ENCODE results near the gene MNX1. TPM values are rescaled to one million over a fixed set of nuclear protein-coding genes. Genes with fewer than 3 reads are reported as not detected.

The MNX1 gene
- total and polyA plus RNA-seq, 2 donors (not counting 3 experiments of a cell fraction or from before 2014, with no cell fraction given), result not detected

DNA sequence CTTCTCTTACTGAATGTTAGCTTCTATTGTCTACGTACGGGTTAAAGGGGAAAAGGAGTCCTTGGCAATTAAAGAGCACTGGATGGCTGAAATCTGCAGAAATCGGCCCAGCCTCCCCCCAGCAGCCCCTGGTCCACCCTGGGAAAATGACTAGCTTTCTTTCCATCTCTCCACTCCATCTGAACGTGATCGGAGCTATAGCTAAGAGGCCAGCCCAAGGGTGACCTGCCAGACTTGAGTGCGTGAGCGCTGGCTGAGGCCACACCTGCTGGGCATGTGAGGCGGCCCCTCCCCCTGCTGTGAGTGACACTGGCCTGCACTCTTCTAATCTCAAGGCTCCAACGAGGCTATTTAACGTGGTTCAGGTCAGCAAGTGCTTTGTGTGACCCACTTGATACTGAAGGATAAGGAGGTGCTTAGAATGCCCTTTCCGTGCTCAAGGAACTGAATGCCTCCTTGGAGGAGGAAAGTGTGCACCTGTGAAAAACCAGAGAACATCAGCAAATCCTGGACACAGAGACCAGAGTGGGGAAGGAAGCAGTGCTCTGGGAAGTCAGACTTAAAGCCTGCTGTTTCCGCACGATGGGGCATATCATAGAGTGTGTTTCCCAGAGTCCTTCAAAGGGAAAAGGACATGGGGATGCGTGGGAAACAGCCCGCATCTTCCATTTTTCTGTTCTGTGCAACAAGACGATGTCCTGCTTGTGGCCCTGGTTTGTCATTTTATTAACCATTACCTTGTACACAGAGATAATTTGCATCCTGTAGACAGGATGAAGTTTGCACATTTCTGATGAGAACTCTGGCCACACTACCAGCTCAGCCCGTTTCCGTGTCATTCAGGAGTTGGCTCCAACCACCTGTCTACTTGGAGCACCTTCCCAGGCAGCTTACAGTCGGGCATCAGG is 12.5 kb upstream of the MNX1 start:
- H2AFZ ChIP-seq (ENCODE audit: low read depth, low read length), result no peak overlapping the region
- H3K4me3 ChIP-seq (replicated peaks in 1 of 3; ENCODE audit: insufficient read depth in 1 of 3, low read depth in 1 of 3, low read length in 3 of 3), result no peak overlapping the region
- TF ChIP-seq FOS (IDR thresholded peaks at IDR 0.05; ENCODE audit: borderline replicate concordance, insufficient read depth, low read length), result no peak
- no peak for TF ChIP-seq JUN (IDR thresholded peaks at IDR 0.05; ENCODE audit: borderline replicate concordance, insufficient read depth, insufficient read length, low read depth)
- no peak for TF ChIP-seq POLR2AphosphoS5 (IDR thresholded peaks at IDR 0.05; ENCODE audit: insufficient read depth, low read depth, low read length)
- no peak for TF ChIP-seq POLR2A (IDR thresholded peaks at IDR 0.05; ENCODE audit: low read depth, low read length)
- TF ChIP-seq, protein P1, sequence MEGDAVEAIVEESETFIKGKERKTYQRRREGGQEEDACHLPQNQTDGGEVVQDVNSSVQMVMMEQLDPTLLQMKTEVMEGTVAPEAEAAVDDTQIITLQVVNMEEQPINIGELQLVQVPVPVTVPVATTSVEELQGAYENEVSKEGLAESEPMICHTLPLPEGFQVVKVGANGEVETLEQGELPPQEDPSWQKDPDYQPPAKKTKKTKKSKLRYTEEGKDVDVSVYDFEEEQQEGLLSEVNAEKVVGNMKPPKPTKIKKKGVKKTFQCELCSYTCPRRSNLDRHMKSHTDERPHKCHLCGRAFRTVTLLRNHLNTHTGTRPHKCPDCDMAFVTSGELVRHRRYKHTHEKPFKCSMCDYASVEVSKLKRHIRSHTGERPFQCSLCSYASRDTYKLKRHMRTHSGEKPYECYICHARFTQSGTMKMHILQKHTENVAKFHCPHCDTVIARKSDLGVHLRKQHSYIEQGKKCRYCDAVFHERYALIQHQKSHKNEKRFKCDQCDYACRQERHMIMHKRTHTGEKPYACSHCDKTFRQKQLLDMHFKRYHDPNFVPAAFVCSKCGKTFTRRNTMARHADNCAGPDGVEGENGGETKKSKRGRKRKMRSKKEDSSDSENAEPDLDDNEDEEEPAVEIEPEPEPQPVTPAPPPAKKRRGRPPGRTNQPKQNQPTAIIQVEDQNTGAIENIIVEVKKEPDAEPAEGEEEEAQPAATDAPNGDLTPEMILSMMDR (IDR thresholded peaks at IDR 0.05; ENCODE audit: extremely low read depth in 1 of 2, insufficient read depth in 1 of 2, low read depth in 1 of 2, low read length in 2 of 2), result no peak
- TF ChIP-seq GATA2 (IDR thresholded peaks at IDR 0.05; ENCODE audit: insufficient read depth, insufficient read length, low read depth, low read length), result no peak
- TF ChIP-seq, protein P2, sequence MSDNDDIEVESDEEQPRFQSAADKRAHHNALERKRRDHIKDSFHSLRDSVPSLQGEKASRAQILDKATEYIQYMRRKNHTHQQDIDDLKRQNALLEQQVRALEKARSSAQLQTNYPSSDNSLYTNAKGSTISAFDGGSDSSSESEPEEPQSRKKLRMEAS (IDR thresholded peaks at IDR 0.05; ENCODE audit: insufficient read depth, insufficient read length), result no peak
- no peak for TF ChIP-seq EZH2 (IDR thresholded peaks at IDR 0.05; ENCODE audit: borderline replicate concordance, low read depth, low read length, severe bottlenecking)
- no peak for TF ChIP-seq MYC (IDR thresholded peaks at IDR 0.05; ENCODE audit: low read depth, low read length)
- BruUV-seq (replicated peaks), result no TSS peak
- H3K9me3 ChIP-seq (replicated peaks; ENCODE audit: control insufficient read depth, insufficient read depth, low read length), result no peaks in the 10 kb centered on the region
- no peaks in the 10 kb centered on the region for H3K36me3 ChIP-seq (ENCODE audit: control insufficient read depth in 2 of 2, extremely low read depth in 1 of 2, insufficient read depth in 2 of 2, low read length in 2 of 2)
- H3K9ac ChIP-seq (replicated peaks; ENCODE audit: extremely low read depth, insufficient read depth, low read length), result no peak overlapping the region
- no peak for FAIRE-seq
- no peaks in the 10 kb centered on the region for H3K9me1 ChIP-seq (replicated peaks; ENCODE audit: control insufficient read depth, extremely low read depth, insufficient read depth, low read length)
- POLR2A ChIA-PET, result no interaction called here
- no peaks in the 10 kb centered on the region for H3K4me1 ChIP-seq (ENCODE audit: control insufficient read depth, extremely low read depth, insufficient read depth, low read length)
- CTCF ChIA-PET, result no interaction called here
- intact Hi-C loops (cut with micrococcal nuclease) (no loop called here), dilution Hi-C loops (cut with MboI; ENCODE audit: extremely low pct_ligation_motif_present, low sequenced_read_pairs) (no loop called here)
- DNase-seq (ENCODE audit: low read depth, low spot score), result no peak
- H3K79me2 ChIP-seq (ENCODE audit: control insufficient read depth, insufficient read depth, low read length), result no peaks in the 10 kb centered on the region
- no peaks in the 10 kb centered on the region for H4K20me1 ChIP-seq (replicated peaks; ENCODE audit: control insufficient read depth, extremely low read depth, insufficient read depth, low read length)
- H3K27me3 ChIP-seq (ENCODE audit: control insufficient read depth in 2 of 2, insufficient read depth in 2 of 2, low read length in 2 of 2), result peaks cover 73 to 82% of the 10 kb centered on the region in 2 experiments
- H3K4me2 ChIP-seq (ENCODE audit: insufficient read depth, low read length), result no peak overlapping the region
- no peak overlapping the region for H3K27ac ChIP-seq (ENCODE audit: insufficient read depth, low read depth, low read length)

All from endothelial cell of umbilical vein (primary cell).